HG02981 (cell line): ENCODE results near the gene MRGPRD.

Experiments used
- ATAC-seq: cut with Tn5 transposase; IDR thresholded peaks from one replicate; pipeline ENCODE4 v1.9.1; 2021; ENCODE audit warnings: mild to moderate bottlenecking, moderate library complexity; ENCODE audit not compliant: unreplicated experiment

MRGPRD gene

DNA sequence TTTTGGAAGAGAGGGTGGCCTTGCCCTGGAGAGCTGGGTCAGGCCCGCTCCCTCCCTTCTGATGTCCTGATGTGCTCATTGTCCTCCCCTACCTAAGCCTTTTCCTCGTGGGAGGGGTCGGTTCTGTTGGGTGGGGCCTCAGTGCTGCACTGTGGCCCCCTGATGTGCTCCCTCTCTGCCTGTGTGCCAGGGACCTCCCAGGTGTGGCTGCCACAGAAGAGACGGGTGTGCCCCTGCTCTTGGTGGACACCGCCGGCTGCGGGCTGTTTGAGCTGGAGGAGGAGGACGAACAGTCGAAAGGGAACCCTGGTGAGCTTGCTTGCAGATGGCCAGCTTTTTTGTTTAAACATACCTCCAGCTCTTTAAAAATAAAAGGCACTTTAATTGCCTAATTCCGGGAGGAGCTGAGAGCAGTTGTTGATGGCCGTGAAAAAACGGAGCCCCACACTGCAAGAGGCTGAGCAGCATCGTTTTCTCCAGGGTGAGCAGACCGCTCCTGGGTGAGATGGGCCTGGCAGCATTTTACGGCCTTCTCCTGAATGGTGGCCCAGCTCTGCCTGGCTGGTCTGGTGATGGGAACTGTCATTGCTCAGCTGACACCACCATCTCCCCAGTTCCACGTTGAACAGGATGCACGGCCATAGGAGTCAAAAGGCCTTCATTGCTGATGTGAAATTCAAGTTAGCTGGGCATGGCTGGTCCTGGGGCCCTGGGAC, 47.0 kb downstream of the MRGPRD start:
- ATAC-seq: no peak

- no peak for ATAC-seq
These were observed 47.7 kb downstream of the MRGPRD start for GRCh38 chr11:68932933-68933577.

- no peak for ATAC-seq
These were observed 48.4 kb downstream of the MRGPRD start for GRCh38 chr11:68932358-68932757.

DNA sequence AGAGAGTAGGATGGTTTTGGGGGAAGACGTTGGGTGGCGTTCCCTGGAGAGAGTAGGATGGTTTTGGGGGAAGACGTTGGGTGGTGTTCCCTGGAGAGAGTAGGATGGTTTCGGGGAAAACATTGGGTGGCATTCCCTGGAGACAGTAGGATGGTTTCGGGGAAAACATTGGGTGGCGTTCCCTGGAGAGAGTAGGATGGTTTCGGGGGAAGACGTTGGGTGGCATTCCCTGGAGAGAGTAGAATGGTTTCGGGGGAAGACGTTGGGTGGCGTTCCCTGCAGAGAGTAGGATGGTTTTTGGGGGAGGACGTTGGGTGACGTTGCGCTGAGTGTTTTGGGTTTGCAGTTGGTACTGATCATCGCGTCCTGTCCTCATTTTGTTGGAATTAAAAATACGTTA, 48.9 kb downstream of the MRGPRD start:
- ATAC-seq: no peak

DNA sequence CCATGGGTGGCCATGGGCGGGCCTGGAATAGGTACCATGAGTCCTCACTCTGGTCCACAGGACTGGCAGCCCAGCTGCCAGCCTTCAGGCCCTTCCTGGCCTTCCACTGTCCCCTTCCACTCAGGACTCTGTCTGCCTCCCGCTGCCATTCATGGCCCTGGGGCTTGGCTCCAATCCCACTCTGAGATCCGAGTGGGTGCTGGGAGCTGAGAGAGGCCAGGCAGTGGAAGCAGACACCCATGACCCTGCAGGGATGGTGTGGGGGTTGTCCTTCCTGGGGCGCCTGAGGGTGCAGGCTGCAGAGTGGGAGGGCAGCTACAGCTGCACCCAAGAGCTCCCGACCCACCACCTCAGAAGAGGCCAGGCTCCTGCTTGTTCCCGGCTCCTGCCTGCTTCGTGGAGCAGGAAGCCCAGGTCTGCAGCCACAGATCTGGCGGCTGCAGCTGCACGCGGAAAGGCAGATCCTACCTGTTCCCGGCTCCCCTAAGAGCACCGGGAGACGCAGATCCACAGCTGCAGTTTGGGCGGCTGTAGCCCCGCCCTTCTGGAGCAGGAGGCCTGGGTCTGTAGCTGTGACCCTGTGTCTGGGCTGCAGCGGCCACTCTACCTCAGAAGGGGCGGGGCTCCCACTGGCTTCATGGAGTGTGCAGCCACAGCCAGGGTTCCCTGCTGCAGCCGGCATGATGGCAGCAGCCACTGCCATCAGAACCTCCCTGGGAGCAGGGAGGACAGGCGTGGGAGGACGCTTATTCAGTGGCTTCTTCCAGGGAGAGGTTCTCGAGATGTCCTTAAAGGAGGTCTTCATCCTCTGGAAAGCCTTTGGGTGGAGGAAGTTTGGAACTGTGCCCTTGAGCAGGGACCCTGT, 49.6 kb downstream of the MRGPRD start:
- ATAC-seq: no peak
